ENCODE data around the gene FBN1.

Gene FBN1

GRCh38 chr15:48366584-48367312 lies 278.8 kb downstream of the FBN1 start:
- no peak for DNase-seq (ENCODE audit: low read depth)

- DNase-seq (ENCODE audit: low read depth): no peak
Observed at GRCh38 chr15:48365575-48365974, 279.9 kb downstream of the FBN1 start.

GRCh38 chr15:48363474-48363873 lies 282.0 kb downstream of the FBN1 start:
- no peak for DNase-seq (ENCODE audit: low read depth)

GRCh38 chr15:48361685-48362084 lies 283.8 kb downstream of the FBN1 start:
- DNase-seq (ENCODE audit: low read depth): no peak

GRCh38 chr15:48360841-48361240 lies 284.7 kb downstream of the FBN1 start:
- DNase-seq (ENCODE audit: low read depth): no peak
